Duodenal mucosa (tissue), 2 donors: ENCODE data around the gene DALRD3.
A peak's percentile ranks its signal among the peaks of the same experiment; 100 is the strongest.

ENCODE experiments used
- H3K27ac ChIP-seq: one replicate; pipeline ENCODE4 v1.7.0; 2013; ENCODE audit warnings: low read depth, low read length
- H3K27me3 ChIP-seq, 2 donors: one replicate each; pipeline ENCODE4 v1.7.0; 2013; ENCODE audit warnings: low read length in 2 of 2, control low read depth in 1 of 2; ENCODE audit not compliant: insufficient read depth in 2 of 2, control insufficient read depth in 1 of 2
- H3K36me3 ChIP-seq, 2 donors: one replicate each; pipeline ENCODE4 v1.7.0; 2013; ENCODE audit warnings: low read length in 2 of 2, control low read depth in 1 of 2; ENCODE audit not compliant: insufficient read depth in 2 of 2, control insufficient read depth in 1 of 2
- H3K4me1 ChIP-seq, 2 donors: one replicate each; pipeline ENCODE4 v1.7.0; 2013; ENCODE audit warnings: low read length in 2 of 2, control low read depth in 1 of 2; ENCODE audit not compliant: insufficient read depth in 2 of 2, control insufficient read depth in 1 of 2
- H3K4me3 ChIP-seq, 2 donors: one replicate each; pipeline ENCODE4 v1.7.0; 2013; ENCODE audit warnings: low read length in 2 of 2, low read depth in 1 of 2
- H3K9ac ChIP-seq, 2 donors: one replicate each; pipeline ENCODE4 v1.7.0; 2013; ENCODE audit warnings: low read length in 2 of 2, low read depth in 1 of 2
- H3K9me3 ChIP-seq, 2 donors: one replicate each; pipeline ENCODE4 v1.7.0; 2013; ENCODE audit warnings: low read length in 2 of 2, control low read depth in 1 of 2; ENCODE audit not compliant: control insufficient read depth in 1 of 2

The DALRD3 gene, protein sequence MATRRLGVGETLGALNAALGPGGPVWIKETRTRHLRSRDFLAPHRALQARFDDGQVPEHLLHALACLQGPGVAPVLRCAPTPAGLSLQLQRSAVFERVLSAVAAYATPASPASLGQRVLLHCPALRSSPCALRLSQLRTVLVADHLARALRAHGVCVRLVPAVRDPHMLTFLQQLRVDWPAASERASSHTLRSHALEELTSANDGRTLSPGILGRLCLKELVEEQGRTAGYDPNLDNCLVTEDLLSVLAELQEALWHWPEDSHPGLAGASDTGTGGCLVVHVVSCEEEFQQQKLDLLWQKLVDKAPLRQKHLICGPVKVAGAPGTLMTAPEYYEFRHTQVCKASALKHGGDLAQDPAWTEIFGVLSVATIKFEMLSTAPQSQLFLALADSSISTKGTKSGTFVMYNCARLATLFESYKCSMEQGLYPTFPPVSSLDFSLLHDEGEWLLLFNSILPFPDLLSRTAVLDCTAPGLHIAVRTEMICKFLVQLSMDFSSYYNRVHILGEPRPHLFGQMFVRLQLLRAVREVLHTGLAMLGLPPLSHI

DNA sequence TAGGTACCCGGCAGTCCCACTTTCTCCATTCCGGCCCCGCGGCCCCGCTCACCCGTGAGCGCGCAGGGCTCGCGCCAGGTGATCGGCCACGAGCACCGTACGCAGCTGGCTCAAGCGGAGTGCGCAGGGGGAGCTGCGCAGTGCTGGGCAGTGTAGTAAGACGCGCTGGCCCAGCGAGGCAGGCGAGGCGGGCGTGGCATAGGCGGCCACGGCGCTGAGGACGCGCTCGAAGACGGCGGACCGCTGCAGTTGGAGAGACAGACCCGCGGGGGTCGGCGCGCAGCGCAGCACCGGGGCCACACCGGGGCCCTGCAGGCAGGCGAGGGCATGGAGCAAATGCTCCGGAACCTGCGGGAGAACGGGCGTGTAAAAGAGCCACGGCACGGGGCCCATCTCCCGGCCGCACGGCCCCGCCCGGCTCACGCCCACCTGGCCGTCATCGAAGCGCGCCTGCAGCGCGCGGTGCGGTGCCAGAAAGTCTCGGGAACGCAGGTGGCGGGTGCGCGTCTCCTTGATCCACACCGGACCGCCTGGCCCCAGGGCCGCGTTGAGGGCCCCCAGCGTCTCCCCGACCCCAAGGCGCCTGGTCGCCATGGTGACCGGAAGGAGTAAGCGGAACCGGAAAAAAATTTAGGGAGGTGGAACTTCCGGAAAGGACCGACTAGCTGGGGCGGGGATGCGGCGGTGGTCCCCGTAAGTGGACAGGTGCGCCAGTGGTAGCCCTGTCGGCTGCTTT lies at the start of gene DALRD3:
DALRD3 (minus strand) TSS at position 610 of the 736 bp plus-strand sequence; CDS start at position 594, 16 bp downstream.
- Histone ChIP-seq H3K27ac (peak within 1 kb of the TSS; percentile 61), H3K9me3 (no peaks in the 10 kb centered on the region), H3K4me1 (peaks cover 24 to 40% of the 10 kb centered on the region in 2 donors), H3K9ac (peak within 1 kb of the TSS; percentile 58 to 70), H3K27me3 (no peaks in the 10 kb centered on the region), H3K4me3 (peak within 1 kb of the TSS; percentile 82 to 89), H3K36me3 (peaks cover 20 to 38% of the 10 kb centered on the region in 2 donors)

DNA sequence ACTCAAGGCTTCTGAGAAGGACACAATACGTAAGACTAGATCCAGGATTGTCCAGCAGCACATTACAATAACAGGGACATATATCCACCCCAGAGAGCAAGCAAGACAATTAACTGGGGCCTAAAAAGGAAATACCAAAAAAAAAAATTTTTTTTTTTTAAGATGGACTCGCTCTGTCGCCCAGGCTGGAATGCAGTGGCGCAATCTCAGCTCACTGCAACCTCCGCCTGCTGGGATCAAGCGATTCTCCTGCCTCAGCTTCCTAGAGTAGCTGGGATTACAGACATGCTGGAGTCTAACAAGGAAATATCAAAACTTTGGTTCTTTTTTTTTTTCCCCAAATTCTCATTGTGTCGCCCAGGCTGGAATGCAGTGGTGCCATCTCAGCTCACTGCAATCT lies 39.6 kb upstream of the DALRD3 start:
- no peak overlapping the region for H3K27ac ChIP-seq
- H3K36me3 ChIP-seq: peaks cover 30 to 52% of the 10 kb centered on the region in 2 donors
- no peaks in the 10 kb centered on the region for H3K9me3 ChIP-seq
- no peaks in the 10 kb centered on the region for H3K4me1 ChIP-seq
- no peaks in the 10 kb centered on the region for H3K27me3 ChIP-seq
- no peak overlapping the region for H3K4me3 ChIP-seq
- no peak overlapping the region for H3K9ac ChIP-seq

DNA sequence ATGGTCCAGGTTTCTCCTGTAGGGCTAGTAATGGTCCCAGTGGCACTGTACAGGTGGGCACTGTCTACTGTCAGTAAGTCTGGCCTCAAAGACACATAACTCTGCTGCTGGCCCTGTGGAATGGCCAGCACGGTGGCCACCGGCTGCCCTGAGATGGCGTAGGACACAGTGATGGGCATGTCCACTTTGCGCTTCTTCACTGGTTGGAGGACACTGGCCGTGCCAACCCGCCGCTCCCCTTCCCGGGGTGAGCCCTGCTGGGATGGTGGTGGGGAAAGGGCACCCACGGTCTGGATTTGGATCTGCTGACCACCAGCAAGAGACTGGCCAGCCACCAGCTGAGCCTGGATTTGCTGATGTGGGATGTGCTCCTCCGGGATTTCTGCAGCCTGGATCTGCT lies 38.9 kb upstream of the DALRD3 start:
- Histone ChIP-seq H3K27ac (no peak overlapping the region), H3K9ac (no peak overlapping the region), H3K9me3 (no peaks in the 10 kb centered on the region), H3K27me3 (no peaks in the 10 kb centered on the region), H3K4me3 (no peak overlapping the region), H3K36me3 (peaks cover 31 to 57% of the 10 kb centered on the region in 2 donors), H3K4me1 (no peaks in the 10 kb centered on the region)

DNA sequence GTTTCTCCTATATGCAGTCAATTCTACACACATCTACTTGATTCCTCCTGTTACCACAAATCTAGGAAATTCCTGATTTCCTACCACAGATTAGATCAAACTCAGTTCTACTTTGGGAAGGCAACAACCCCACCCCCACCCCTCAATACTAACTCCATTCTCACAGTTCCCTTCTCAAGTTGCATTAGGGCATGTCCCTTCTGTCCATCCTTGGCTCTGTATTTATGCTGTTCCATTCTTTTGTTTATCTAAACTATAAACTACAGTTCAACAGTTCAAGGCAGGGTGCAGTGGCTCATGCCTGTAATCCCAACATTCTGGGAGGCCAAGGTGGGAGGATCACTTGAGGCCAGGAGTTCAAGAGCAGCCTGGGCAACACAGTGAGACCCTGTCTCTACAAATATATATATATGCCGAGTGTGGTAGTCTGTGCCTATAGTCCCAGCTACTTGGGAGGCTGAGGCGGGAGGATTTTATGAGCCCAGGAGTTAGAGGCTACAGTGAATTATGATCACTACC lies 36.0 kb upstream of the DALRD3 start:
- H3K27me3 ChIP-seq: no peaks in the 10 kb centered on the region
- no peak overlapping the region for H3K4me3 ChIP-seq
- no peak overlapping the region for H3K9ac ChIP-seq
- H3K36me3 ChIP-seq: peaks cover 34 to 59% of the 10 kb centered on the region in 2 donors
- H3K4me1 ChIP-seq: no peaks in the 10 kb centered on the region
- H3K9me3 ChIP-seq: no peaks in the 10 kb centered on the region
- no peak overlapping the region for H3K27ac ChIP-seq

DNA sequence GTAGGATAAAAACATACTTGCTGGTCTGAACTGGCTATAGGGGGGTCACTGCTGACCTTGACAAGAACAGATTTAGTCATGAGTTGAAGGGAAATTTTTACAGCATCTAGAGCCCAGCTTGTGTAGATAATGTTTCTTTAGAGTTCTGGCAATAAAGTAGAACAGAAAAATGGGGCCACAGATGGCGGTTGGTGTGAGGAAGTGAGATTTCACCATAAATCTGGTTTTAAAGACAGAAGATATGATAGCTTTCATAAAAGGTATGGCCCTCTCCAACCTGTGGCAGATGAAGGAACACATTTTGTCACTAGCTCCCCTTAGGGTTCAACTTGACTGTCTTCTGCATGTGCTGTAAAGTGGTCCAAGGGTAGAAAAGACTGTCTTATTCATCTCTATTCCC lies 35.2 kb upstream of the DALRD3 start:
- Histone ChIP-seq H3K27me3 (no peaks in the 10 kb centered on the region), H3K4me3 (no peak overlapping the region), H3K4me1 (no peaks in the 10 kb centered on the region), H3K36me3 (peaks cover 34 to 62% of the 10 kb centered on the region in 2 donors), H3K9ac (no peak overlapping the region), H3K27ac (no peak overlapping the region), H3K9me3 (no peaks in the 10 kb centered on the region)

DNA sequence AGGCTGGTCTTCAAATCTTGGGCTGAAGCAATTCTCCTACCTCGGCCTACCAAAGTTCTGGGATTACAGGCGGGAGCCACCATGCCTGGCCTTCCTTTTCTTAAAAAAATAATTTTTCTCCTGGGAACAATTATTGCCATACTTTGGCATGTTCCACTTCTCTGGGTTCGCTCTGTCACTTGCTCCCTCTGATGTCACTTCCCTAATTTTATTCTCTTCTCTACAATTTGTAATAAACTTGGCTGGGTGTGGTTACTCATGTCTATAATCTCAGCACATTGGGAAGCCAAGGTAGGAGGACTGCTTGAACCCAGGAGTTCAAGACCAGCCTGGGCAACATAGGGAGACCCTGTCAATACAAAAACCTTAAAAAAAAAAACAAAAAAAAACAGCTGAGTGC lies 16.9 kb upstream of the DALRD3 start:
- Histone ChIP-seq H3K4me1 (no peaks in the 10 kb centered on the region), H3K4me3 (no peak overlapping the region), H3K9me3 (no peaks in the 10 kb centered on the region), H3K27me3 (no peaks in the 10 kb centered on the region), H3K9ac (no peak overlapping the region), H3K36me3 (peaks cover 28 to 60% of the 10 kb centered on the region in 2 donors), H3K27ac (no peak overlapping the region)

DNA sequence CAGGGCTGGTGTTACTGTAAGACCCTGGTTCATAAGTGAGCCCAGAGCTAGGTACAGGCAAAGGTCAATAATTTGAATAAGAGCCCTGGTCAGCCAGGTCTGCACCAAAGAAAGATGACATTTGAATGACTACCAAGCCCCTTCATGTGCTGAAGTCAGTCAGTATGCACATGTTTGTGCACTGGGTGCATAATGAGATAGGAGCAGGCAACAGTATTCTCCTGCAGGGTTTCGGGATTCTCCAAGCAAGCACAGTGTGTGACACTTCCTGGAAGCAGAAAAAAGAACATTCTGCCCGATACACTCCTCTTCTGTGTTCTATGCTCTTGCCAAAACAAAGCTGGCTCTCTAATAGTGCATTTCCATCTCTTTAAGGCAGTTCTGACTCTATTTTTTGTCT lies 16.3 kb upstream of the DALRD3 start:
- Histone ChIP-seq H3K9ac (no peak overlapping the region), H3K9me3 (no peaks in the 10 kb centered on the region), H3K36me3 (peaks cover 28 to 59% of the 10 kb centered on the region in 2 donors), H3K4me1 (no peaks in the 10 kb centered on the region), H3K27ac (no peak overlapping the region), H3K27me3 (no peaks in the 10 kb centered on the region), H3K4me3 (no peak overlapping the region)

DNA sequence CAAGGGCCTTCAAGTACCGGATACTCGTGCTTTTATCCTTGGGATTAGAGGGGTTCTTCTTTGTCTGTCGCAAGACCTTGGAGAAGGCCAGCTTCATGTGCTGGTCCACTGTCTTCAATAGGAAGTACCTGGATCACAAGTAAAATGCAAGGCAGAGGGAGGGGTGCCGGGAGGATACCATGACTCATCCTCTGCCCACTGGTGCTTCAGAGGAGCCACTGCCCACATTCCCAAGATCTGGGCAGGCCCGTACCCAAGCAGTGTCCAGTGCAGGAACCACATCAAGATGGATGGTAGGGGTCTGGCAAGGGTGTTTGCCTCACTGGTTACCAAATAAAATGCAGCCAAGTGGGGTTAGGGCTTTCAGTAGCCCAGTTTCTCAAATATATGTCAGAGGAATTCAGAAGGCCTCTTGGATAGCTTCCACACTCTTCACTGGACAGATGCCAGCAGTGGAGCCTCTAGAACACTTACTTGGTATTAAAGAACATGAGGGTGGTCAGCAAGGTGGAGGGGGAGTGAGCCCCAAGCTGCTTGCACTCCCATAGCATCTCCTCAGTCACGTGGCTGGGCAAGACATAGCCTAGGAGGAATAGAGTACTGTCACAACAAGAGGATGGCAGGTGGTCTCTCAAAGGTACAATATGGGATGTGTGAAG lies 14.4 kb upstream of the DALRD3 start:
- no peaks in the 10 kb centered on the region for H3K27me3 ChIP-seq
- peaks cover 28 to 59% of the 10 kb centered on the region in 2 donors for H3K36me3 ChIP-seq
- no peak overlapping the region for H3K9ac ChIP-seq
- no peak overlapping the region for H3K4me3 ChIP-seq
- H3K27ac ChIP-seq: no peak overlapping the region
- peaks cover 11 to 14% of the 10 kb centered on the region in 2 donors for H3K4me1 ChIP-seq
- no peaks in the 10 kb centered on the region for H3K9me3 ChIP-seq

DNA sequence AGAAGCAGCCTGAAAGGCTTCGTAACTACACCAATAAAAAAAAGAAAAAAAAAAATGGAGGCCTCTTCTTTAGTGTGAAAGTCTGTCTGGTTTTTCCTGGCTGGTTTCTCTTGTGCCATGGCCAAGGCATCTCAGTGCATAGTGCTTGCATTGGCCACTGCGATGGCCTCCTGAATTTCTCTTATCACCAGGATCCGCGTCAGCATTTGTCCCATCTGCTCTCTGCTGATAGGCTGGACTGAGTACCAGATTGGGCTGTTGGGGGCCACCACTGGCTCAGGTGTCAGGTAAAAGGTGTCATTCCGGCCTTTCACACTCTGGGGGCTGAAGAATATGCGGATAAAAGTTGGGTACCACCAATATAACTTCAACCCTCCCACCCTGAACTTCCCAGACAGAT lies 11.9 kb upstream of the DALRD3 start:
- Histone ChIP-seq H3K27me3 (no peaks in the 10 kb centered on the region), H3K36me3 (peaks cover 39 to 67% of the 10 kb centered on the region in 2 donors), H3K4me3 (no peak overlapping the region), H3K9me3 (no peaks in the 10 kb centered on the region), H3K27ac (no peak overlapping the region), H3K9ac (no peak overlapping the region), H3K4me1 (peaks cover 18 to 24% of the 10 kb centered on the region in 2 donors)
